Gastroesophageal sphincter (tissue), 3 donors: Measurements from ENCODE around the gene MAN2B2.

Experiments
- POLR2A ChIP-seq, 2 donors: fragments of 450-650 bp; IDR thresholded peaks; one replicate each; pipeline ENCODE4 v1.6.1; 2017; ENCODE audit warnings: antibody characterized with exemption in 2 of 2, mild to moderate bottlenecking in 2 of 2, moderate library complexity in 1 of 2
- POLR2AphosphoS5 ChIP-seq: sonication (generic); formaldehyde crosslinking; IDR thresholded peaks from one replicate; pipeline ENCODE4 v1.6.1; 2017; ENCODE audit warnings: antibody characterized with exemption
- TF ChIP-seq, protein P1 (sequence below), 4 experiments: fragments of 200-600 bp in 2 of 4; fragments of 450-650 bp in 2 of 4; sonication (generic) in 1 of 4; IDR thresholded peaks; one replicate each; pipeline ENCODE4 v1.5.1; 2017 to 2019; ENCODE audit warnings: antibody characterized with exemption in 4 of 4, mild to moderate bottlenecking in 2 of 4, moderate library complexity in 2 of 4

DNA sequence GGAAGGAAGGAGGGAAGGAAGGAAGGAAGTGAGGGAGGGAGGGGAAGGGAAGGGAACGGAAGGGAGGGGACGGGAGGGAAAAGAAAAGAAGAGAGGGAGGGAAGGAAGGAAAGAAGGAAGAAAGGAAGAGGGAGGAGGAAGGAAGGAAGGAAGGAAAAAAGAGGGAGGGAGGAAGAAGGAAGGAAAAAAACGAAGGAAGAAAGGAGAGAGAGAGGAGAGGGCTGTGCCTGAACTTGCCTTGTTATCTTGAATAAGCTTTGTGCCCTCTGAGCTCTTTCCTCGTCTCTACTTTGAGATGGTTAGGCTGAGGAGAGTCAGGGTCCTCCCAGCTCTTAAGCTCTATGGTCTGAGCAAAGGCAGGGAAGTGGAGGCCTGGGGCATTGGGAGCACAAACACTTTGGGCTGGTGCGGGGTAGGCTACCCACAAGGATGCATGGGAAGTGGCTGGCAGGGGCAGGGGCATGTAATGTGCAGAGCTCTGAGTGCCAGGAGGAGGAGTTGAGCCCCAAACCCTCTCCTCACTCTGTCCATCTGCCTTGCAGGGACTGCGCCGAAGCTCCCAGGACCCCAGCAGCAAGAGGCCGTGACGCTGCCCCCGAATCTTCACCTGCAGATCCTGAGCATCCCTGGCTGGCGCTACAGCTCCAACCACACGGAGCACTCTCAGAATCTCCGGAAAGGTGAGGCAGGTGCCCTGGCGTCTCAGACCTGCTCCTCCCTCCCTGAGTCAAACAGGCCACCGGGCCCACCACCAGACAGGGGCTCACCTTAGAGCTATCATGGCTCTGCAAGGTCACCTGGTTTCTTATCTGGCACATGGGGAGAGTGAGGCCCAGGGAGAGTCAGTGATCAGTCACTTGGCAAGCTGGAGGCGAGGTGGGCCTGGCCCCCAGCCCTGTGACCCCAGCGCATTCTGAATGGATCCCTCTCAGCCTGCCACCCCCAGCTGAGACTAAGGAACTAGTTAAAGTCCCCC is 39.0 kb downstream of the MAN2B2 start:
- TF ChIP-seq, protein P1, sequence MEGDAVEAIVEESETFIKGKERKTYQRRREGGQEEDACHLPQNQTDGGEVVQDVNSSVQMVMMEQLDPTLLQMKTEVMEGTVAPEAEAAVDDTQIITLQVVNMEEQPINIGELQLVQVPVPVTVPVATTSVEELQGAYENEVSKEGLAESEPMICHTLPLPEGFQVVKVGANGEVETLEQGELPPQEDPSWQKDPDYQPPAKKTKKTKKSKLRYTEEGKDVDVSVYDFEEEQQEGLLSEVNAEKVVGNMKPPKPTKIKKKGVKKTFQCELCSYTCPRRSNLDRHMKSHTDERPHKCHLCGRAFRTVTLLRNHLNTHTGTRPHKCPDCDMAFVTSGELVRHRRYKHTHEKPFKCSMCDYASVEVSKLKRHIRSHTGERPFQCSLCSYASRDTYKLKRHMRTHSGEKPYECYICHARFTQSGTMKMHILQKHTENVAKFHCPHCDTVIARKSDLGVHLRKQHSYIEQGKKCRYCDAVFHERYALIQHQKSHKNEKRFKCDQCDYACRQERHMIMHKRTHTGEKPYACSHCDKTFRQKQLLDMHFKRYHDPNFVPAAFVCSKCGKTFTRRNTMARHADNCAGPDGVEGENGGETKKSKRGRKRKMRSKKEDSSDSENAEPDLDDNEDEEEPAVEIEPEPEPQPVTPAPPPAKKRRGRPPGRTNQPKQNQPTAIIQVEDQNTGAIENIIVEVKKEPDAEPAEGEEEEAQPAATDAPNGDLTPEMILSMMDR (IDR thresholded peaks at IDR 0.05): no peak
- TF ChIP-seq POLR2AphosphoS5: no peak
- no peak for TF ChIP-seq POLR2A (IDR thresholded peaks at IDR 0.05)
